ENCODE data around the gene OXER1. TPM values are rescaled to one million over a fixed set of nuclear protein-coding genes. Genes with fewer than 3 reads are reported as not detected.

The OXER1 gene
- total and polyA plus RNA-seq, 2 experiments from 2014 or later: not detected

GRCh38 chr2:42800461-42800962, 36.6 kb upstream of the OXER1 start:
- WGBS, 2 experiments (ENCODE audit: low coverage in 1 of 2, low lambda C conversion rate in 2 of 2, missing lambda C conversion rate in 2 of 2): 74 to 79% methylated on average over 4 of the region's 4 CpGs
- in situ Hi-C loops (cut with MboI): no loop called here

GRCh38 chr2:42799881-42800280, 35.9 kb upstream of the OXER1 start:
- H3K4me3 ChIP-seq: no peak overlapping the region
- no peaks in the 10 kb centered on the region for H3K79me2 ChIP-seq (ENCODE audit: insufficient read depth)
- H3K4me1 ChIP-seq (ENCODE audit: insufficient read depth): no peaks in the 10 kb centered on the region
- H3K36me3 ChIP-seq (ENCODE audit: low read depth): no peaks in the 10 kb centered on the region
- H3K9me2 ChIP-seq (ENCODE audit: insufficient read depth): no peaks in the 10 kb centered on the region
- H3K9ac ChIP-seq: no peak overlapping the region
- no peaks in the 10 kb centered on the region for H4K20me1 ChIP-seq (ENCODE audit: insufficient read depth)
- no peaks in the 10 kb centered on the region for H3K9me3 ChIP-seq (ENCODE audit: low read depth)
- in situ Hi-C loops (cut with MboI): no loop called here
- H3K27me3 ChIP-seq (replicated peaks; ENCODE audit: insufficient read depth): no peaks in the 10 kb centered on the region
- no peak overlapping the region for H3K27ac ChIP-seq
- DNase-seq: no peak
- no peak for TF ChIP-seq EZH2phosphoT487 (IDR thresholded peaks at IDR 0.05; ENCODE audit: insufficient read depth, low read depth)
- no peak for TF ChIP-seq EZH2 (IDR thresholded peaks at IDR 0.05; ENCODE audit: insufficient read depth, poor library complexity, severe bottlenecking)
- H3F3A ChIP-seq (ENCODE audit: insufficient read depth): no peaks in the 10 kb centered on the region
- H2AFZ ChIP-seq: no peak overlapping the region
- 77 to 85% methylated on average over 4 of the region's 4 CpGs for whole genome bisulfite sequencing, 2 experiments (ENCODE audit: low coverage in 1 of 2, low lambda C conversion rate in 2 of 2, missing lambda C conversion rate in 2 of 2)
- no peak overlapping the region for H3K4me2 ChIP-seq (ENCODE audit: unreplicated experiment)

More at GRCh38 chr2:42800461-42800962, 36.6 kb upstream of the OXER1 start:
- TF ChIP-seq EZH2 (IDR thresholded peaks at IDR 0.05; ENCODE audit: insufficient read depth, poor library complexity, severe bottlenecking): no peak
- TF ChIP-seq EZH2phosphoT487 (IDR thresholded peaks at IDR 0.05; ENCODE audit: insufficient read depth, low read depth): no peak
- Histone ChIP-seq H3K9ac (no peak overlapping the region), H3K4me2 (ENCODE audit: unreplicated experiment) (no peak overlapping the region), H3K4me3 (no peak overlapping the region), H3F3A (ENCODE audit: insufficient read depth) (no peaks in the 10 kb centered on the region), H3K36me3 (ENCODE audit: low read depth) (no peaks in the 10 kb centered on the region), H3K9me3 (ENCODE audit: low read depth) (no peaks in the 10 kb centered on the region), H3K27me3 (replicated peaks; ENCODE audit: insufficient read depth) (no peaks in the 10 kb centered on the region), H4K20me1 (ENCODE audit: insufficient read depth) (no peaks in the 10 kb centered on the region), H2AFZ (no peak overlapping the region), H3K9me2 (ENCODE audit: insufficient read depth) (no peaks in the 10 kb centered on the region), H3K27ac (no peak overlapping the region), H3K4me1 (ENCODE audit: insufficient read depth) (no peaks in the 10 kb centered on the region), H3K79me2 (ENCODE audit: insufficient read depth) (no peaks in the 10 kb centered on the region)
- no peak for DNase-seq

- WGBS, 2 experiments (ENCODE audit: low coverage in 1 of 2, low lambda C conversion rate in 2 of 2, missing lambda C conversion rate in 2 of 2): 73% methylated on average over 6 of the region's 6 CpGs
- no peak for TF ChIP-seq EZH2phosphoT487 (IDR thresholded peaks at IDR 0.05; ENCODE audit: insufficient read depth, low read depth)
- TF ChIP-seq EZH2 (IDR thresholded peaks at IDR 0.05; ENCODE audit: insufficient read depth, poor library complexity, severe bottlenecking): no peak
- in situ Hi-C loops (cut with MboI): no loop called here
Measured at GRCh38 chr2:42797281-42797680, 33.3 kb upstream of the OXER1 start.

GRCh38 chr2:42796427-42797248, 32.7 kb upstream of the OXER1 start:
- peak overlapping the region; percentile 35; the same call in 1 of the 2 replicates for H2AFZ ChIP-seq
- no peaks in the 10 kb centered on the region for H4K20me1 ChIP-seq (ENCODE audit: insufficient read depth)
- 91 to 92% methylated on average over 7 of the region's 7 CpGs for whole genome bisulfite sequencing, 2 experiments (ENCODE audit: low coverage in 1 of 2, low lambda C conversion rate in 2 of 2, missing lambda C conversion rate in 2 of 2)
- no peaks in the 10 kb centered on the region for H3K4me1 ChIP-seq (ENCODE audit: insufficient read depth)
- no peak overlapping the region for H3K27ac ChIP-seq
- H3K9me3 ChIP-seq (ENCODE audit: low read depth): no peaks in the 10 kb centered on the region
- no peaks in the 10 kb centered on the region for H3K79me2 ChIP-seq (ENCODE audit: insufficient read depth)
- no peaks in the 10 kb centered on the region for H3F3A ChIP-seq (ENCODE audit: insufficient read depth)
- H3K4me3 ChIP-seq: no peak overlapping the region
- H3K9me2 ChIP-seq (ENCODE audit: insufficient read depth): no peaks in the 10 kb centered on the region
- no peak overlapping the region for H3K4me2 ChIP-seq (ENCODE audit: unreplicated experiment)
- no peaks in the 10 kb centered on the region for H3K36me3 ChIP-seq (ENCODE audit: low read depth)
- no peak overlapping the region for H3K9ac ChIP-seq
- in situ Hi-C loops (cut with MboI): no loop called here
- TF ChIP-seq EZH2 (IDR thresholded peaks at IDR 0.05; ENCODE audit: insufficient read depth, poor library complexity, severe bottlenecking) (no peak), EZH2phosphoT487 (IDR thresholded peaks at IDR 0.05; ENCODE audit: insufficient read depth, low read depth) (no peak)
- H3K27me3 ChIP-seq (replicated peaks; ENCODE audit: insufficient read depth): peaks cover 24% of the 10 kb centered on the region
- DNase-seq: no peak

More at GRCh38 chr2:42797281-42797680, 33.3 kb upstream of the OXER1 start:
- Histone ChIP-seq H3K4me1 (ENCODE audit: insufficient read depth) (no peaks in the 10 kb centered on the region), H3K36me3 (ENCODE audit: low read depth) (no peaks in the 10 kb centered on the region), H3K4me2 (ENCODE audit: unreplicated experiment) (no peak overlapping the region), H3K9ac (no peak overlapping the region), H3K4me3 (no peak overlapping the region), H3K9me2 (ENCODE audit: insufficient read depth) (no peaks in the 10 kb centered on the region), H2AFZ (no peak overlapping the region), H4K20me1 (ENCODE audit: insufficient read depth) (no peaks in the 10 kb centered on the region), H3K79me2 (ENCODE audit: insufficient read depth) (no peaks in the 10 kb centered on the region), H3K9me3 (ENCODE audit: low read depth) (no peaks in the 10 kb centered on the region), H3K27ac (no peak overlapping the region), H3F3A (ENCODE audit: insufficient read depth) (no peaks in the 10 kb centered on the region), H3K27me3 (replicated peaks; ENCODE audit: insufficient read depth) (peaks cover 19% of the 10 kb centered on the region)
- no peak for DNase-seq

Data from GM23248 (cell line).